Glomerular visceral epithelial cell (primary cell): Measurements from ENCODE around the gene ANK2.
"Not testable (repeated sequence)": the region's sequence is repeated elsewhere in the genome, so short reads cannot be mapped to it uniquely, and the experiment has no call there.

ENCODE experiments used
- DNase-seq: peaks from one replicate; pipeline ENCODE4 v3.0.0-alpha.2; 2016; ENCODE audit errors: extremely low spot score

ANK2 gene

GRCh38 chr4:113052379-113052951 lies 3.0 kb downstream of the ANK2 start:
- DNase-seq: peak; percentile 87

- DNase-seq: peak; percentile 13
These were observed 4.4 kb downstream of the ANK2 start for GRCh38 chr4:113053883-113054282.

GRCh38 chr4:113056318-113056717 lies 6.9 kb downstream of the ANK2 start:
- DNase-seq: no peak

GRCh38 chr4:113057891-113058290 lies 8.4 kb downstream of the ANK2 start:
- peak; percentile 60 for DNase-seq

GRCh38 chr4:113059449-113060182 lies 10.2 kb downstream of the ANK2 start:
- DNase-seq: no peak

- DNase-seq: no peak
These were observed 11.4 kb downstream of the ANK2 start for GRCh38 chr4:113060853-113061252.

GRCh38 chr4:113064244-113064643 lies 14.8 kb downstream of the ANK2 start:
- DNase-seq: no peak

- no peak for DNase-seq
These were observed 16.2 kb downstream of the ANK2 start for GRCh38 chr4:113065629-113066028.

- DNase-seq: not testable (repeated sequence)
These were observed 19.3 kb downstream of the ANK2 start for GRCh38 chr4:113068771-113069170.

- DNase-seq: no peak
These were observed 19.9 kb downstream of the ANK2 start for GRCh38 chr4:113069212-113069892.

- DNase-seq: no peak
These were observed 21.3 kb downstream of the ANK2 start for GRCh38 chr4:113070755-113071154.

GRCh38 chr4:113071274-113071673 lies 21.8 kb downstream of the ANK2 start:
- DNase-seq: no peak

- no peak for DNase-seq
These were observed 22.4 kb downstream of the ANK2 start for GRCh38 chr4:113071805-113072204.

GRCh38 chr4:113073451-113074005 lies 24.1 kb downstream of the ANK2 start:
- no peak for DNase-seq

- no peak for DNase-seq
These were observed 28.1 kb downstream of the ANK2 start for GRCh38 chr4:113077575-113077974.

GRCh38 chr4:113078066-113078465 lies 28.6 kb downstream of the ANK2 start:
- DNase-seq: no peak

GRCh38 chr4:113080050-113080449 lies 30.6 kb downstream of the ANK2 start:
- DNase-seq: peak; percentile 67

GRCh38 chr4:113080624-113081023 lies 31.2 kb downstream of the ANK2 start:
- DNase-seq: no peak

GRCh38 chr4:113083346-113083745 lies 33.9 kb downstream of the ANK2 start:
- DNase-seq: no peak

- no peak for DNase-seq
These were observed 36.8 kb downstream of the ANK2 start for GRCh38 chr4:113086172-113086695.

- no peak for DNase-seq
These were observed 38.6 kb downstream of the ANK2 start for GRCh38 chr4:113088050-113088449.

- no peak for DNase-seq
These were observed 41.5 kb downstream of the ANK2 start for GRCh38 chr4:113090954-113091353.
